ENCODE measurements around the gene LEO1. TPM values are rescaled to one million over a fixed set of nuclear protein-coding genes. Genes with fewer than 3 reads are reported as not detected.

LEO1 gene
- total RNA-seq, 1 experiment from 2014 or later, result 28.4 TPM

DNA sequence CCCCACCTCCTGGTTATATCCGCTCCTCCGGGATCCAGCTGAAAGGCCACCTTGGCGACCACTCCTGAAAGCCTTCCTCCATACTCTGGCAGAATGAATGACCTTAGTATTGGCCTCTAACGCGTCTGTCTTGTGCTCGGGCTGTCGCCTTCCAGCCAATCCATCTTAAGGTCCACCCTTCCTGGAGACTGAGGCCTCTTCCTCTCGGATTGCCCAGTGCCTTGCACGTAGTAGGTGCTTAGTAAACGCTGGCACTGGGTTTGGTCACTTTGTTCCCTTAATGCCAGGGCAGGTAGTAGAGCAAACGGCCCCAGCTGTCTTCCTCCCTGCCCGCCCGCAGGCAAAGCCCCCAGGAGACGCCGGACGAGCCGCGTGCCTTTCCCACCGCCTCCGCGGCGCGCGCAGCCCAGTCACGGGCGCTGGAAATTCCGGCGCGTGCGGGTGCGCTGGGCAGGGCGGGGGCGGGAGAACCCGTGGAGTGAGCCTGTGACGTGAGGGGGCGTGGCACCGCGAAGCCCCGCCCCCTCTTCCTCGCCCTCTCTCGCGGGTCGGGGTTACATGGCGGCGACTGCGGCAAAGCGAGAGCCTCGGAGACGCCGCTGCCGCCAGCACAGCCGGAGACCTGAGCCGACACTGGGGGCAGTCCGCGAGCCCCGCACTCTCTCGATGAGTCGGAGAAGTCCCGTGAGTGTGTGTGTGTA lies 47.3 kb upstream of the LEO1 start, which contains the start of gene MAPK6 (continued):
- TF ChIP-seq SP1 (CRISPR knock-in tag; conservative IDR thresholded peaks at IDR 0.05), result peak; percentile 96
- no peak for TF ChIP-seq ZNF219 (CRISPR knock-in tag; IDR thresholded peaks at IDR 0.05; ENCODE audit: borderline replicate concordance)
- no peak; the same call in 1 of the 2 replicates for TF ChIP-seq NFE2L1 (CRISPR knock-in tag; IDR thresholded peaks at IDR 0.05)
- no peak for TF ChIP-seq ZNF317 (CRISPR knock-in tag; IDR thresholded peaks at IDR 0.05; ENCODE audit: borderline replicate concordance, low read depth)
- no peak for TF ChIP-seq ZNF263 (CRISPR knock-in tag; IDR thresholded peaks at IDR 0.05; ENCODE audit: low read depth)
- TF ChIP-seq, protein P1, sequence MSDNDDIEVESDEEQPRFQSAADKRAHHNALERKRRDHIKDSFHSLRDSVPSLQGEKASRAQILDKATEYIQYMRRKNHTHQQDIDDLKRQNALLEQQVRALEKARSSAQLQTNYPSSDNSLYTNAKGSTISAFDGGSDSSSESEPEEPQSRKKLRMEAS (CRISPR knock-in tag; IDR thresholded peaks at IDR 0.05), result peak; percentile 93
- no peak for TF ChIP-seq ELF4 (CRISPR knock-in tag; IDR thresholded peaks at IDR 0.05; ENCODE audit: low read depth)
- no peak for TF ChIP-seq SOX15 (CRISPR knock-in tag; IDR thresholded peaks at IDR 0.05)
- TF ChIP-seq, protein P2, sequence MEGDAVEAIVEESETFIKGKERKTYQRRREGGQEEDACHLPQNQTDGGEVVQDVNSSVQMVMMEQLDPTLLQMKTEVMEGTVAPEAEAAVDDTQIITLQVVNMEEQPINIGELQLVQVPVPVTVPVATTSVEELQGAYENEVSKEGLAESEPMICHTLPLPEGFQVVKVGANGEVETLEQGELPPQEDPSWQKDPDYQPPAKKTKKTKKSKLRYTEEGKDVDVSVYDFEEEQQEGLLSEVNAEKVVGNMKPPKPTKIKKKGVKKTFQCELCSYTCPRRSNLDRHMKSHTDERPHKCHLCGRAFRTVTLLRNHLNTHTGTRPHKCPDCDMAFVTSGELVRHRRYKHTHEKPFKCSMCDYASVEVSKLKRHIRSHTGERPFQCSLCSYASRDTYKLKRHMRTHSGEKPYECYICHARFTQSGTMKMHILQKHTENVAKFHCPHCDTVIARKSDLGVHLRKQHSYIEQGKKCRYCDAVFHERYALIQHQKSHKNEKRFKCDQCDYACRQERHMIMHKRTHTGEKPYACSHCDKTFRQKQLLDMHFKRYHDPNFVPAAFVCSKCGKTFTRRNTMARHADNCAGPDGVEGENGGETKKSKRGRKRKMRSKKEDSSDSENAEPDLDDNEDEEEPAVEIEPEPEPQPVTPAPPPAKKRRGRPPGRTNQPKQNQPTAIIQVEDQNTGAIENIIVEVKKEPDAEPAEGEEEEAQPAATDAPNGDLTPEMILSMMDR (IDR thresholded peaks at IDR 0.05), result no peak
- TF ChIP-seq ZNF121 (CRISPR knock-in tag; IDR thresholded peaks at IDR 0.05), result 0 out of 2 replicates have a peak, but pooled peaks have one; percentile 41
- no peak for TF ChIP-seq OVOL2 (CRISPR knock-in tag; IDR thresholded peaks at IDR 0.05; ENCODE audit: borderline replicate concordance)
- no peak for TF ChIP-seq ZNF416 (CRISPR knock-in tag; IDR thresholded peaks at IDR 0.05)
- no peak for TF ChIP-seq JUN (CRISPR knock-in tag; IDR thresholded peaks at IDR 0.05)
- TF ChIP-seq, protein P3, sequence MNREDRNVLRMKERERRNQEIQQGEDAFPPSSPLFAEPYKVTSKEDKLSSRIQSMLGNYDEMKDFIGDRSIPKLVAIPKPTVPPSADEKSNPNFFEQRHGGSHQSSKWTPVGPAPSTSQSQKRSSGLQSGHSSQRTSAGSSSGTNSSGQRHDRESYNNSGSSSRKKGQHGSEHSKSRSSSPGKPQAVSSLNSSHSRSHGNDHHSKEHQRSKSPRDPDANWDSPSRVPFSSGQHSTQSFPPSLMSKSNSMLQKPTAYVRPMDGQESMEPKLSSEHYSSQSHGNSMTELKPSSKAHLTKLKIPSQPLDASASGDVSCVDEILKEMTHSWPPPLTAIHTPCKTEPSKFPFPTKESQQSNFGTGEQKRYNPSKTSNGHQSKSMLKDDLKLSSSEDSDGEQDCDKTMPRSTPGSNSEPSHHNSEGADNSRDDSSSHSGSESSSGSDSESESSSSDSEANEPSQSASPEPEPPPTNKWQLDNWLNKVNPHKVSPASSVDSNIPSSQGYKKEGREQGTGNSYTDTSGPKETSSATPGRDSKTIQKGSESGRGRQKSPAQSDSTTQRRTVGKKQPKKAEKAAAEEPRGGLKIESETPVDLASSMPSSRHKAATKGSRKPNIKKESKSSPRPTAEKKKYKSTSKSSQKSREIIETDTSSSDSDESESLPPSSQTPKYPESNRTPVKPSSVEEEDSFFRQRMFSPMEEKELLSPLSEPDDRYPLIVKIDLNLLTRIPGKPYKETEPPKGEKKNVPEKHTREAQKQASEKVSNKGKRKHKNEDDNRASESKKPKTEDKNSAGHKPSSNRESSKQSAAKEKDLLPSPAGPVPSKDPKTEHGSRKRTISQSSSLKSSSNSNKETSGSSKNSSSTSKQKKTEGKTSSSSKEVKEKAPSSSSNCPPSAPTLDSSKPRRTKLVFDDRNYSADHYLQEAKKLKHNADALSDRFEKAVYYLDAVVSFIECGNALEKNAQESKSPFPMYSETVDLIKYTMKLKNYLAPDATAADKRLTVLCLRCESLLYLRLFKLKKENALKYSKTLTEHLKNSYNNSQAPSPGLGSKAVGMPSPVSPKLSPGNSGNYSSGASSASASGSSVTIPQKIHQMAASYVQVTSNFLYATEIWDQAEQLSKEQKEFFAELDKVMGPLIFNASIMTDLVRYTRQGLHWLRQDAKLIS (CRISPR knock-in tag; IDR thresholded peaks at IDR 0.05; ENCODE audit: borderline replicate concordance), result 0 out of 2 replicates have a peak, but pooled peaks have one; percentile 60
- TF ChIP-seq, protein P4, sequence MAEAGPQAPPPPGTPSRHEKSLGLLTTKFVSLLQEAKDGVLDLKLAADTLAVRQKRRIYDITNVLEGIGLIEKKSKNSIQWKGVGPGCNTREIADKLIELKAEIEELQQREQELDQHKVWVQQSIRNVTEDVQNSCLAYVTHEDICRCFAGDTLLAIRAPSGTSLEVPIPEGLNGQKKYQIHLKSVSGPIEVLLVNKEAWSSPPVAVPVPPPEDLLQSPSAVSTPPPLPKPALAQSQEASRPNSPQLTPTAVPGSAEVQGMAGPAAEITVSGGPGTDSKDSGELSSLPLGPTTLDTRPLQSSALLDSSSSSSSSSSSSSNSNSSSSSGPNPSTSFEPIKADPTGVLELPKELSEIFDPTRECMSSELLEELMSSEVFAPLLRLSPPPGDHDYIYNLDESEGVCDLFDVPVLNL (CRISPR knock-in tag; IDR thresholded peaks at IDR 0.05; ENCODE audit: borderline replicate concordance, low read depth), result no peak
- no peak for TF ChIP-seq SMAD4 (CRISPR knock-in tag; IDR thresholded peaks at IDR 0.05)

DNA sequence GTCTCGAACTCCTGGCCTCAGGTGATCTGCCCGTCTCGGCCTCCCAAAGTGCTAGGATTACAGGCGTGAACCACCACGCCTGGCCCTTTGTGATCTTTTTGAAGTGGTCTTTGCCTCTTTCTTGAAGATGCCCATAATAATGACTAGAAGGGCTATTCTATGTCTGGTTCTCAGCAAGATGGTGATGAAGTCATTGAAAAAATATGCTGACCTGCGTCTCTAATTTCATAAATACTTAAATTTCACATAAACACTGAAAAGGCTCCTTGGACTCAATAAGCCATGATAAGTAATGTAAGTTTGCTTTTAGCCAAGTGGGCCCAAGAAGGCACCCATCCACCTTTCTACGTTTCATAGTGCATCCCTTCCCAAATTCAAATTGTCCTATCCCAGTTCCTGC lies 46.7 kb upstream of the LEO1 start:
- no peak for ATAC-seq
- peaks cover 44% of the 10 kb centered on the region for H3K4me1 Mint-ChIP-seq
- H3K27me3 Mint-ChIP-seq (ENCODE audit: low read depth), result peaks cover 9% of the 10 kb centered on the region
- ChIA-PET POLR2A (no interaction called here), CTCF (interaction anchor here (0.7 to 1.3 kb wide), 2 partner anchors 60 to 62 kb away, joined by 3 to 4 read pairs; no protein-coding TSS in a partner anchor)
- no peaks in the 10 kb centered on the region for H3K9me3 Mint-ChIP-seq
- H3K27ac Mint-ChIP-seq, result peak overlapping the region; percentile 92
- no peak for DNase-seq (ENCODE audit: low spot score)
- TF ChIP-seq TP53 (CRISPR knock-in tag; IDR thresholded peaks at IDR 0.05) (no peak), PRRX2 (CRISPR knock-in tag; IDR thresholded peaks at IDR 0.05) (no peak), HMGA2 (CRISPR knock-in tag; IDR thresholded peaks at IDR 0.05) (no peak), TCF7 (CRISPR knock-in tag; IDR thresholded peaks at IDR 0.05; ENCODE audit: low read depth) (no peak), SP1 (CRISPR knock-in tag; conservative IDR thresholded peaks at IDR 0.05) (no peak), JUN (CRISPR knock-in tag; IDR thresholded peaks at IDR 0.05) (no peak), ZNF121 (CRISPR knock-in tag; IDR thresholded peaks at IDR 0.05) (no peak), IRF2 (CRISPR knock-in tag; IDR thresholded peaks at IDR 0.05; ENCODE audit: borderline replicate concordance, low read depth) (no peak), FOXJ3 (CRISPR knock-in tag; IDR thresholded peaks at IDR 0.05; ENCODE audit: borderline replicate concordance) (no peak)
- TF ChIP-seq, protein P5, sequence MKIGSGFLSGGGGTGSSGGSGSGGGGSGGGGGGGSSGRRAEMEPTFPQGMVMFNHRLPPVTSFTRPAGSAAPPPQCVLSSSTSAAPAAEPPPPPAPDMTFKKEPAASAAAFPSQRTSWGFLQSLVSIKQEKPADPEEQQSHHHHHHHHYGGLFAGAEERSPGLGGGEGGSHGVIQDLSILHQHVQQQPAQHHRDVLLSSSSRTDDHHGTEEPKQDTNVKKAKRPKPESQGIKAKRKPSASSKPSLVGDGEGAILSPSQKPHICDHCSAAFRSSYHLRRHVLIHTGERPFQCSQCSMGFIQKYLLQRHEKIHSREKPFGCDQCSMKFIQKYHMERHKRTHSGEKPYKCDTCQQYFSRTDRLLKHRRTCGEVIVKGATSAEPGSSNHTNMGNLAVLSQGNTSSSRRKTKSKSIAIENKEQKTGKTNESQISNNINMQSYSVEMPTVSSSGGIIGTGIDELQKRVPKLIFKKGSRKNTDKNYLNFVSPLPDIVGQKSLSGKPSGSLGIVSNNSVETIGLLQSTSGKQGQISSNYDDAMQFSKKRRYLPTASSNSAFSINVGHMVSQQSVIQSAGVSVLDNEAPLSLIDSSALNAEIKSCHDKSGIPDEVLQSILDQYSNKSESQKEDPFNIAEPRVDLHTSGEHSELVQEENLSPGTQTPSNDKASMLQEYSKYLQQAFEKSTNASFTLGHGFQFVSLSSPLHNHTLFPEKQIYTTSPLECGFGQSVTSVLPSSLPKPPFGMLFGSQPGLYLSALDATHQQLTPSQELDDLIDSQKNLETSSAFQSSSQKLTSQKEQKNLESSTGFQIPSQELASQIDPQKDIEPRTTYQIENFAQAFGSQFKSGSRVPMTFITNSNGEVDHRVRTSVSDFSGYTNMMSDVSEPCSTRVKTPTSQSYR (CRISPR knock-in tag; IDR thresholded peaks at IDR 0.05), result no peak
- TF ChIP-seq, protein P1 (CRISPR knock-in tag; IDR thresholded peaks at IDR 0.05), result no peak
- TF ChIP-seq, protein P6, sequence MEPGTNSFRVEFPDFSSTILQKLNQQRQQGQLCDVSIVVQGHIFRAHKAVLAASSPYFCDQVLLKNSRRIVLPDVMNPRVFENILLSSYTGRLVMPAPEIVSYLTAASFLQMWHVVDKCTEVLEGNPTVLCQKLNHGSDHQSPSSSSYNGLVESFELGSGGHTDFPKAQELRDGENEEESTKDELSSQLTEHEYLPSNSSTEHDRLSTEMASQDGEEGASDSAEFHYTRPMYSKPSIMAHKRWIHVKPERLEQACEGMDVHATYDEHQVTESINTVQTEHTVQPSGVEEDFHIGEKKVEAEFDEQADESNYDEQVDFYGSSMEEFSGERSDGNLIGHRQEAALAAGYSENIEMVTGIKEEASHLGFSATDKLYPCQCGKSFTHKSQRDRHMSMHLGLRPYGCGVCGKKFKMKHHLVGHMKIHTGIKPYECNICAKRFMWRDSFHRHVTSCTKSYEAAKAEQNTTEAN (CRISPR knock-in tag; IDR thresholded peaks at IDR 0.05), result no peak
- no peaks in the 10 kb centered on the region for H3K36me3 Mint-ChIP-seq
- H3K4me3 Mint-ChIP-seq, result peak overlapping the region; percentile 87

All from WTC11 (cell line).